ENCODE data around the gene TBC1D22B. TPM values are rescaled to one million over a fixed set of nuclear protein-coding genes. Genes with fewer than 3 reads are reported as not detected.
A peak's percentile ranks its signal among the peaks of the same experiment; 100 is the strongest.

TBC1D22B gene
- total and polyA plus RNA-seq, 2 of the 13 experiments (the other 11 are each of a cell fraction or from before 2014, with no cell fraction given): 9.7 to 12.9 TPM

- TF ChIP-seq REST (IDR thresholded peaks at IDR 0.05; ENCODE audit: borderline replicate concordance in 1 of 2, low read depth in 1 of 2, low read length in 2 of 2) (peak in 1 of 2 experiments; percentile 4; a peak in 1 of 4 replicates), ZFP36L2 (CRISPR knock-in tag; IDR thresholded peaks at IDR 0.05) (no peak), HDAC1 (CRISPR knock-in tag; IDR thresholded peaks at IDR 0.05) (peak; percentile 79), SMARCC2 (IDR thresholded peaks at IDR 0.05) (no peak), ZBTB1 (CRISPR knock-in tag; IDR thresholded peaks at IDR 0.05; ENCODE audit: borderline replicate concordance) (no peak), ARID2 (CRISPR knock-in tag; IDR thresholded peaks at IDR 0.05; ENCODE audit: borderline replicate concordance) (no peak), ZNF556 (CRISPR knock-in tag; IDR thresholded peaks at IDR 0.05; ENCODE audit: borderline replicate concordance) (peak; percentile 26; the same call in 1 of the 2 replicates), ZNF616 (CRISPR knock-in tag; IDR thresholded peaks at IDR 0.05; ENCODE audit: low read depth) (no peak), SP5 (CRISPR knock-in tag; IDR thresholded peaks at IDR 0.05; ENCODE audit: borderline replicate concordance, low read depth) (0 out of 2 replicates have a peak, but pooled peaks have one; percentile 19), SETDB1 (CRISPR knock-in tag; IDR thresholded peaks at IDR 0.05; ENCODE audit: borderline replicate concordance) (no peak), ZNF850 (CRISPR knock-in tag; conservative IDR thresholded peaks at IDR 0.05) (no peak), ZNF136 (CRISPR knock-in tag; IDR thresholded peaks at IDR 0.05; ENCODE audit: low read depth) (no peak), KLF15 (CRISPR knock-in tag; IDR thresholded peaks at IDR 0.05; ENCODE audit: borderline replicate concordance) (no peak), ZNF788 (CRISPR knock-in tag; IDR thresholded peaks at IDR 0.05; ENCODE audit: borderline replicate concordance) (peak; percentile 81; the same call in 1 of the 2 replicates), ZNF432 (CRISPR knock-in tag; IDR thresholded peaks at IDR 0.05; ENCODE audit: borderline replicate concordance) (no peak), HOMEZ (CRISPR knock-in tag; IDR thresholded peaks at IDR 0.05; ENCODE audit: low read depth) (0 out of 2 replicates have a peak, but pooled peaks have one; percentile 21), SRSF9 (IDR thresholded peaks at IDR 0.05; ENCODE audit: borderline replicate concordance, insufficient read depth, low read depth, low read length, poor library complexity, severe bottlenecking) (no peak), ZNF883 (CRISPR knock-in tag; IDR thresholded peaks at IDR 0.05; ENCODE audit: not compliant biosample characterization) (no peak), KDM3A (CRISPR knock-in tag; IDR thresholded peaks at IDR 0.05; ENCODE audit: low read depth) (peak; percentile 70; the same call in 1 of the 2 replicates), TFAP4 (IDR thresholded peaks at IDR 0.05; ENCODE audit: borderline replicate concordance, low read depth) (peak; percentile 80), SNAPC5 (CRISPR knock-in tag; IDR thresholded peaks at IDR 0.05; ENCODE audit: borderline replicate concordance) (no peak)
These were observed 112.0 kb downstream of the TBC1D22B start (continued) for GRCh38 chr6:37369321-37370201.

All from HepG2 (cell line).